Gastroesophageal sphincter (tissue), 3 donors: Measurements from ENCODE around the gene MR1.

Experiments used
- CTCF ChIP-seq, 4 experiments: fragments of 200-600 bp in 2 of 4; fragments of 450-650 bp in 2 of 4; sonication (generic) in 1 of 4; IDR thresholded peaks; one replicate each; pipeline ENCODE4 v1.5.1; 2017 to 2019; ENCODE audit warnings: antibody characterized with exemption in 4 of 4, mild to moderate bottlenecking in 2 of 4, moderate library complexity in 2 of 4
- EP300 ChIP-seq: sonication (generic); formaldehyde crosslinking; IDR thresholded peaks from one replicate; pipeline ENCODE4 v1.6.1; 2017; ENCODE audit warnings: antibody characterized with exemption, mild to moderate bottlenecking
- POLR2A ChIP-seq, 2 donors: fragments of 450-650 bp; IDR thresholded peaks; one replicate each; pipeline ENCODE4 v1.6.1; 2017; ENCODE audit warnings: antibody characterized with exemption in 2 of 2, mild to moderate bottlenecking in 2 of 2, moderate library complexity in 1 of 2
- POLR2AphosphoS5 ChIP-seq: sonication (generic); formaldehyde crosslinking; IDR thresholded peaks from one replicate; pipeline ENCODE4 v1.6.1; 2017; ENCODE audit warnings: antibody characterized with exemption

- TF ChIP-seq EP300, result no peak
- TF ChIP-seq CTCF (IDR thresholded peaks at IDR 0.05), result no peak
- TF ChIP-seq POLR2A (IDR thresholded peaks at IDR 0.05), result no peak
- no peak for TF ChIP-seq POLR2AphosphoS5
Measured at GRCh38 chr1:181036107-181036836, 2.5 kb downstream of the MR1 start.
